ENCODE measurements around the gene MINPP1. TPM values are rescaled to one million over a fixed set of nuclear protein-coding genes. Genes with fewer than 3 reads are reported as not detected.

Gene MINPP1
- polyA plus RNA-seq, 1 of the 3 experiments (the other 2 are of a cell fraction), result 23.7 TPM

- no peak overlapping the region for H3K4me2 ChIP-seq
- peaks cover 0 to 3% of the 10 kb centered on the region in 2 experiments; a peak in 1 of 4 replicates for H3K4me1 ChIP-seq (ENCODE audit: control insufficient read depth in 1 of 2, insufficient read depth in 2 of 2, low read depth in 1 of 2, low read length in 1 of 2)
- no peak overlapping the region for H2AFZ ChIP-seq (ENCODE audit: low read depth)
- H3F3A ChIP-seq (replicated peaks; ENCODE audit: insufficient read depth), result peaks cover 5% of the 10 kb centered on the region
- H3K36me3 ChIP-seq (replicated peaks in 1 of 2; ENCODE audit: control insufficient read depth in 1 of 2, insufficient read depth in 2 of 2, low read length in 1 of 2), result no peaks in the 10 kb centered on the region
- DNase-seq, result no peak
- H3K27ac ChIP-seq (ENCODE audit: low read depth in 2 of 2, low read length in 1 of 2), result no peak overlapping the region
- no peak for TF ChIP-seq TEAD4 (IDR thresholded peaks at IDR 0.05; ENCODE audit: borderline replicate concordance, insufficient read depth)
- TF ChIP-seq MXI1 (IDR thresholded peaks at IDR 0.05; ENCODE audit: low read depth, low read length), result no peak
- no peak for TF ChIP-seq RAD21 (IDR thresholded peaks at IDR 0.05; ENCODE audit: low read length)
- TF ChIP-seq NRF1 (IDR thresholded peaks at IDR 0.05; ENCODE audit: low read depth, low read length), result no peak
- no peak for TF ChIP-seq ELF1 (IDR thresholded peaks at IDR 0.05)
- no peak for TF ChIP-seq RXRA (IDR thresholded peaks at IDR 0.05; ENCODE audit: borderline replicate concordance, low read depth)
- TF ChIP-seq FOSL2 (IDR thresholded peaks at IDR 0.05; ENCODE audit: borderline replicate concordance, low read depth), result no peak
- no peak for TF ChIP-seq PBX3 (IDR thresholded peaks at IDR 0.05)
- TF ChIP-seq USF1 (IDR thresholded peaks at IDR 0.05; ENCODE audit: borderline replicate concordance, low read depth), result no peak
- TF ChIP-seq GATA2 (CRISPR knock-in tag; IDR thresholded peaks at IDR 0.05), result no peak
- no peak for TF ChIP-seq CTCF (IDR thresholded peaks at IDR 0.05)
- TF ChIP-seq YY1 (IDR thresholded peaks at IDR 0.05; ENCODE audit: low read depth), result no peak
- no peak for TF ChIP-seq REST (IDR thresholded peaks at IDR 0.05; ENCODE audit: low read depth, low read length)
- TF ChIP-seq ZBTB33 (IDR thresholded peaks at IDR 0.05; ENCODE audit: borderline replicate concordance, low read depth), result no peak
- no peak for TF ChIP-seq EP300 (IDR thresholded peaks at IDR 0.05; ENCODE audit: borderline replicate concordance in 1 of 2, low read depth in 1 of 2, low read length in 1 of 2)
- TF ChIP-seq MEF2A (IDR thresholded peaks at IDR 0.05; ENCODE audit: borderline replicate concordance, low read depth), result no peak
- no peak for TF ChIP-seq EZH2phosphoT487 (IDR thresholded peaks at IDR 0.05; ENCODE audit: borderline replicate concordance, low read depth)
- no peak for TF ChIP-seq MAX (IDR thresholded peaks at IDR 0.05; ENCODE audit: low read depth)
- no peak for TF ChIP-seq NFIC (IDR thresholded peaks at IDR 0.05; ENCODE audit: borderline replicate concordance)
- no peak for TF ChIP-seq RFX5 (IDR thresholded peaks at IDR 0.05; ENCODE audit: low read length)
- WGBS (ENCODE audit: low lambda C conversion rate), result 71% methylated on average over 11 of the region's 11 CpGs
- no peak overlapping the region for H3K4me3 ChIP-seq (ENCODE audit: low read depth in 2 of 2, low read length in 1 of 2)
- H3K9me2 ChIP-seq, result no peaks in the 10 kb centered on the region
- H3K9ac ChIP-seq, result no peak overlapping the region
- H4K20me1 ChIP-seq (ENCODE audit: insufficient read depth), result no peaks in the 10 kb centered on the region
- H3K79me2 ChIP-seq (ENCODE audit: insufficient read depth), result no peaks in the 10 kb centered on the region
- H3K27me3 ChIP-seq (ENCODE audit: insufficient read depth), result no peaks in the 10 kb centered on the region
- CTCF ChIA-PET, result no interaction called here
- H3K9me3 ChIP-seq, result no peaks in the 10 kb centered on the region
- POLR2A ChIA-PET, result no interaction called here
Measured at GRCh38 chr10:87578842-87579401, 74.2 kb downstream of the MINPP1 start.

Measured in SK-N-SH (cell line).